Keratinocyte (primary cell): ENCODE data around the gene UQCC2. TPM values are rescaled to one million over a fixed set of nuclear protein-coding genes. Genes with fewer than 3 reads are reported as not detected.

Source experiments
- DNase-seq: peaks from one replicate; pipeline ENCODE4 v3.0.0-alpha.2; 2011; ENCODE audit warnings: low read depth, missing footprints, low spot score
- FAIRE-seq: peaks from 2 replicates; lab custom pipeline; 2011; peaks lifted over from hg19 to GRCh38; lab: Jason Lieb, UNC
- H2AFZ ChIP-seq: 2 replicates; pipeline ENCODE4 v1.6.0; 2012; ENCODE audit warnings: low read length, control low read depth, inconsistent platforms; ENCODE audit not compliant: control insufficient read depth
- H3K27ac ChIP-seq: 2 replicates; pipeline ENCODE4 v1.5.1; 2011; ENCODE audit warnings: low read length; ENCODE audit not compliant: control insufficient read depth, insufficient read depth
- H3K27me3 ChIP-seq: 3 replicates; pipeline ENCODE4 v1.6.0; 2011; ENCODE audit warnings: low read length; ENCODE audit not compliant: control insufficient read depth, insufficient read depth; ENCODE audit errors: extremely low read depth
- H3K36me3 ChIP-seq, 2 experiments: 2 replicates in 1 of 2; 3 replicates in 1 of 2; pipeline ENCODE4 v1.5.1; 2011; ENCODE audit warnings: low read length in 2 of 2, mild to moderate bottlenecking in 1 of 2; ENCODE audit not compliant: control insufficient read depth in 2 of 2, insufficient read depth in 2 of 2; ENCODE audit errors: extremely low read depth in 1 of 2
- H3K4me1 ChIP-seq: 3 replicates; pipeline ENCODE4 v1.5.1; 2011; ENCODE audit warnings: low read length; ENCODE audit not compliant: control insufficient read depth, insufficient read depth; ENCODE audit errors: extremely low read depth
- H3K4me2 ChIP-seq: 3 replicates; pipeline ENCODE4 v1.6.0; 2011; ENCODE audit warnings: low read depth, low read length; ENCODE audit not compliant: control insufficient read depth, insufficient read depth; ENCODE audit errors: extremely low read depth
- H3K4me3 ChIP-seq, 3 experiments: fragments of 200-600 bp in 1 of 3; sonication (generic) in 1 of 3; 2 replicates in 2 of 3; 3 replicates in 1 of 3; pipeline ENCODE4 v1.5.1; 2011 to 2016; ENCODE audit warnings: low read length in 3 of 3, mild to moderate bottlenecking in 3 of 3, control low read depth in 2 of 3, inconsistent platforms in 1 of 3, low read depth in 1 of 3, mixed read lengths in 1 of 3, mixed run types in 1 of 3, moderate library complexity in 1 of 3; ENCODE audit not compliant: control insufficient read depth in 2 of 3, insufficient read depth in 2 of 3; ENCODE audit errors: extremely low read depth in 1 of 3
- H3K79me2 ChIP-seq: 2 replicates; pipeline ENCODE4 v1.6.0; 2012; ENCODE audit warnings: low read length; ENCODE audit not compliant: control insufficient read depth, insufficient read depth
- H3K9ac ChIP-seq: 3 replicates; pipeline ENCODE4 v1.6.0; 2011; ENCODE audit warnings: low read length; ENCODE audit not compliant: control insufficient read depth, insufficient read depth; ENCODE audit errors: extremely low read depth
- H3K9me1 ChIP-seq: 3 replicates; pipeline ENCODE4 v1.6.0; 2011; ENCODE audit warnings: low read length; ENCODE audit not compliant: control insufficient read depth, insufficient read depth; ENCODE audit errors: extremely low read depth
- H3K9me3 ChIP-seq: 2 replicates; pipeline ENCODE4 v1.5.1; 2012; ENCODE audit warnings: low read depth, low read length; ENCODE audit not compliant: control insufficient read depth
- H4K20me1 ChIP-seq: 3 replicates; pipeline ENCODE4 v1.6.0; 2011; ENCODE audit warnings: low read length; ENCODE audit not compliant: control insufficient read depth, insufficient read depth; ENCODE audit errors: extremely low read depth
- EZH2 ChIP-seq: IDR thresholded peaks from one replicate; pipeline ENCODE4 v1.6.1; 2012; ENCODE audit warnings: inconsistent platforms, mild to moderate bottlenecking, low read length, moderate library complexity
- dilution Hi-C: fragments of 300-500 bp; cut with MboI; formaldehyde crosslinking; loops from one replicate; pipeline ENCODE4 v1.7.0; 2020; ENCODE audit warnings: low sequenced_read_pairs; ENCODE audit not compliant: extremely low pct_ligation_motif_present
- polyA plus RNA-seq, 5 experiments: library from polyadenylated mRNA; depleted of rRNA in 3 of 5; stranded (reverse) in 3 of 5; stranded (forward) in 1 of 5; unstranded in 1 of 5; fragments of >200 nt; gene quantifications; 1 replicate in 1 of 5; 2 replicates in 3 of 5; 3 replicates in 1 of 5; pipeline versions ENCODE4 v1.2.1 to v1.2.3, GENCODE V29; 2011 to 2012; ENCODE audit warnings: missing spikeins in 2 of 5, low read depth in 1 of 5, low replicate concordance in 1 of 5
- TF ChIP-seq, protein P1 (sequence below), 3 experiments: IDR thresholded peaks in 1 of 3; conservative IDR thresholded peaks in 1 of 3; optimal IDR thresholded peaks in 1 of 3; 2 replicates in 2 of 3; 3 replicates in 1 of 3; pipeline versions ENCODE3 to v1.5.1; 2011; ENCODE audit warnings: low read length in 3 of 3, mild to moderate bottlenecking in 3 of 3, moderate library complexity in 2 of 3, control low read depth in 1 of 3, inconsistent platforms in 1 of 3; ENCODE audit not compliant: insufficient read depth in 2 of 3; ENCODE audit errors: extremely low read depth in 1 of 3

UQCC2 gene
- polyA plus RNA-seq, 1 donor (not counting 4 experiments of a cell fraction or from before 2014, with no cell fraction given), result 76.7 TPM

DNA sequence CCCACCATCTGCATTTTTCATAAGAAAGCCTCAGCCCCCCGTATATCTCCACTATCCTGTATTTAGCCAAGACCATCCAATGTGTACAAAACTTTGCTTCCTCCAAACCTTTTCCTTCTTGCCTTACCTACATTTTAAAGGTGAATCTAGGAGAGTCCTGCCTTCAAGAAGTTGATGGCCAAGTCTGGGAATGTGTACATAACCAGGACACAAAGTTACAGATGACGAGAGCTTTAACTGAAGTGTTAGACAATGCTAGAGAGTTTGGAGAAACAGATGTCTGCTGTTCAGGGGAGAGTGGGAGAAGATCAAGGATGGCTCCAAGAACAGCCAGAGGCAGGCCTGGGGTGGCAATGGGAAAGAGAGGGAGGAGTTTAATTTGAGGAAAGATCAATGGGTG is 2.3 kb upstream of the UQCC2 start:
- H4K20me1 ChIP-seq, result no peaks in the 10 kb centered on the region
- H3K36me3 ChIP-seq, result peaks cover 3 to 22% of the 10 kb centered on the region in 2 experiments
- no peak overlapping the region for H3K27ac ChIP-seq
- no peak for DNase-seq
- H3K4me1 ChIP-seq, result peaks cover 51% of the 10 kb centered on the region
- H2AFZ ChIP-seq, result no peak overlapping the region
- no peak overlapping the region for H3K4me3 ChIP-seq
- H3K9me1 ChIP-seq, result peaks cover 2% of the 10 kb centered on the region
- no peak overlapping the region for H3K9ac ChIP-seq
- no peaks in the 10 kb centered on the region for H3K9me3 ChIP-seq
- dilution Hi-C loops, result no loop called here
- H3K4me2 ChIP-seq, result no peak overlapping the region
- H3K27me3 ChIP-seq, result no peaks in the 10 kb centered on the region
- peaks cover 16% of the 10 kb centered on the region for H3K79me2 ChIP-seq
- TF ChIP-seq, protein P1, sequence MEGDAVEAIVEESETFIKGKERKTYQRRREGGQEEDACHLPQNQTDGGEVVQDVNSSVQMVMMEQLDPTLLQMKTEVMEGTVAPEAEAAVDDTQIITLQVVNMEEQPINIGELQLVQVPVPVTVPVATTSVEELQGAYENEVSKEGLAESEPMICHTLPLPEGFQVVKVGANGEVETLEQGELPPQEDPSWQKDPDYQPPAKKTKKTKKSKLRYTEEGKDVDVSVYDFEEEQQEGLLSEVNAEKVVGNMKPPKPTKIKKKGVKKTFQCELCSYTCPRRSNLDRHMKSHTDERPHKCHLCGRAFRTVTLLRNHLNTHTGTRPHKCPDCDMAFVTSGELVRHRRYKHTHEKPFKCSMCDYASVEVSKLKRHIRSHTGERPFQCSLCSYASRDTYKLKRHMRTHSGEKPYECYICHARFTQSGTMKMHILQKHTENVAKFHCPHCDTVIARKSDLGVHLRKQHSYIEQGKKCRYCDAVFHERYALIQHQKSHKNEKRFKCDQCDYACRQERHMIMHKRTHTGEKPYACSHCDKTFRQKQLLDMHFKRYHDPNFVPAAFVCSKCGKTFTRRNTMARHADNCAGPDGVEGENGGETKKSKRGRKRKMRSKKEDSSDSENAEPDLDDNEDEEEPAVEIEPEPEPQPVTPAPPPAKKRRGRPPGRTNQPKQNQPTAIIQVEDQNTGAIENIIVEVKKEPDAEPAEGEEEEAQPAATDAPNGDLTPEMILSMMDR (optimal IDR thresholded peaks at IDR 0.05 in 1 of 3, IDR thresholded peaks at IDR 0.05 in 1 of 3, conservative IDR thresholded peaks at IDR 0.05 in 1 of 3; ENCODE audit: extremely low read depth in 1 of 3, insufficient read depth in 2 of 3, low read length in 3 of 3), result no peak
- no peak for TF ChIP-seq EZH2
- FAIRE-seq, result no peak

DNA sequence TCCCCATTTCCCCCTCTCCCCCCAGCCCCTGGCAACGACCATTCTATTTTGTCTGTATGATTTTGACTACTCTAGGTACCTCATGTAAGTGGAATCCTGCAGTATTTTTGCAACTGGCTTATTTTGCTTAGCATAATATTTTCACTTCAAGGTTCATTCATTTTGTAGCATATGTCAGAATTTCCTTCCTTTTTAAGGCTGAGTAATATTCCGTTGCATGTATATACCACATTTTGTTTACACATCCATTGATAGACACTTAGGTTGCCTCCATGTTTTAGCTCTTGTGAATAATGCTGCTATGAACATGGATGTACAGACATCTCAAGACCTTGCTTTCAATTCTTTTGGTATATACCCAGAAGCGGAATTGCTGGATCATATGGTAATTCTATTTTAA is 1.4 kb upstream of the UQCC2 start:
- Histone ChIP-seq H3K27ac (no peak overlapping the region), H3K9ac (no peak overlapping the region), H2AFZ (no peak overlapping the region), H3K9me1 (peaks cover 2% of the 10 kb centered on the region), H3K9me3 (no peaks in the 10 kb centered on the region), H3K79me2 (peaks cover 16% of the 10 kb centered on the region), H3K36me3 (peaks cover 9 to 29% of the 10 kb centered on the region in 2 experiments), H3K27me3 (no peaks in the 10 kb centered on the region), H4K20me1 (no peaks in the 10 kb centered on the region), H3K4me1 (peaks cover 42% of the 10 kb centered on the region), H3K4me2 (no peak overlapping the region), H3K4me3 (no peak overlapping the region)
- FAIRE-seq (no peak), DNase-seq (no peak)
- dilution Hi-C loops, result no loop called here
- TF ChIP-seq, protein P1 (optimal IDR thresholded peaks at IDR 0.05 in 1 of 3, IDR thresholded peaks at IDR 0.05 in 1 of 3, conservative IDR thresholded peaks at IDR 0.05 in 1 of 3; ENCODE audit: extremely low read depth in 1 of 3, insufficient read depth in 2 of 3, low read length in 3 of 3), result no peak
- TF ChIP-seq EZH2, result no peak
